Skeletal muscle tissue (tissue), 4 donors: ENCODE data around the gene CFAP43. TPM values are rescaled to one million over a fixed set of nuclear protein-coding genes. Genes with fewer than 3 reads are reported as not detected.
"Not testable (repeated sequence)": the region's sequence is repeated elsewhere in the genome, so short reads cannot be mapped to it uniquely, and the experiment has no call there.

ENCODE experiments used
- H3K27ac ChIP-seq: one replicate; pipeline ENCODE4 v1.7.0; 2013; ENCODE audit warnings: mild to moderate bottlenecking, low read depth, low read length, inconsistent platforms
- H3K27me3 ChIP-seq, 3 donors: one replicate each; pipeline ENCODE4 v1.7.0; 2013; ENCODE audit warnings: low read length in 3 of 3; ENCODE audit not compliant: control insufficient read depth in 3 of 3, insufficient read depth in 3 of 3
- H3K36me3 ChIP-seq, 3 donors: one replicate each; pipeline ENCODE4 v1.7.0; 2013; ENCODE audit warnings: low read length in 3 of 3; ENCODE audit not compliant: control insufficient read depth in 3 of 3, insufficient read depth in 3 of 3
- H3K4me1 ChIP-seq, 3 donors: one replicate each; pipeline ENCODE4 v1.7.0; 2013; ENCODE audit warnings: low read length in 3 of 3, mild to moderate bottlenecking in 3 of 3; ENCODE audit not compliant: control insufficient read depth in 3 of 3, insufficient read depth in 3 of 3
- H3K4me3 ChIP-seq, 3 donors: one replicate each; pipeline ENCODE4 v1.7.0; 2013; ENCODE audit warnings: low read length in 3 of 3
- H3K9ac ChIP-seq, 3 donors: one replicate each; pipeline ENCODE4 v1.7.0; 2013; ENCODE audit warnings: low read length in 3 of 3, mild to moderate bottlenecking in 3 of 3, moderate library complexity in 2 of 3, low read depth in 1 of 3
- H3K9me3 ChIP-seq, 3 donors: one replicate each; pipeline ENCODE4 v1.7.0; 2013; ENCODE audit warnings: low read length in 3 of 3; ENCODE audit not compliant: control insufficient read depth in 3 of 3
- total RNA-seq: library from RNA; depleted of rRNA; stranded (reverse); fragments of >200 nt; gene quantifications from one replicate; pipeline ENCODE4 v1.2.3, GENCODE V29; 2014
- donor health status: Osteomylitis.

CFAP43 gene
- total RNA-seq, 1 donor from 2014 or later, result 2.1 TPM

- no peaks in the 10 kb centered on the region for H3K9me3 ChIP-seq
- H3K4me1 ChIP-seq, result no peaks in the 10 kb centered on the region
- no peaks in the 10 kb centered on the region for H3K27me3 ChIP-seq
- H3K36me3 ChIP-seq, result no peaks in the 10 kb centered on the region
- H3K27ac ChIP-seq, result no peak overlapping the region
- no peak overlapping the region for H3K4me3 ChIP-seq
- H3K9ac ChIP-seq, result no peak overlapping the region
Measured at GRCh38 chr10:104201636-104202035, 30.5 kb downstream of the CFAP43 start.

- no peaks in the 10 kb centered on the region for H3K9me3 ChIP-seq
- no peaks in the 10 kb centered on the region for H3K36me3 ChIP-seq
- no peak overlapping the region for H3K27ac ChIP-seq
- H3K9ac ChIP-seq, result no peak overlapping the region
- no peaks in the 10 kb centered on the region for H3K4me1 ChIP-seq
- H3K4me3 ChIP-seq, result no peak overlapping the region
- H3K27me3 ChIP-seq, result no peaks in the 10 kb centered on the region
Measured at GRCh38 chr10:104199567-104199966, 32.6 kb downstream of the CFAP43 start.

- no peak overlapping the region for H3K4me3 ChIP-seq
- H3K36me3 ChIP-seq, result no peaks in the 10 kb centered on the region
- no peaks in the 10 kb centered on the region for H3K9me3 ChIP-seq
- no peak overlapping the region for H3K9ac ChIP-seq
- no peak overlapping the region for H3K27ac ChIP-seq
- H3K27me3 ChIP-seq, result peaks cover 0 to 2% (median 0%) of the 10 kb centered on the region in 3 donors
- H3K4me1 ChIP-seq, result no peaks in the 10 kb centered on the region
Measured at GRCh38 chr10:104197364-104197763, 34.8 kb downstream of the CFAP43 start.

- Histone ChIP-seq H3K4me3 (no peak overlapping the region), H3K9ac (no peak overlapping the region), H3K9me3 (no peaks in the 10 kb centered on the region), H3K36me3 (no peaks in the 10 kb centered on the region), H3K27me3 (peaks cover 0 to 2% (median 0%) of the 10 kb centered on the region in 3 donors), H3K27ac (no peak overlapping the region), H3K4me1 (no peaks in the 10 kb centered on the region)
Measured at GRCh38 chr10:104195706-104196105, 36.5 kb downstream of the CFAP43 start.

- Histone ChIP-seq H3K36me3 (no peaks in the 10 kb centered on the region), H3K4me3 (no peak overlapping the region), H3K4me1 (no peaks in the 10 kb centered on the region), H3K27me3 (peaks cover 0 to 2% (median 0%) of the 10 kb centered on the region in 3 donors), H3K9ac (no peak overlapping the region), H3K9me3 (no peaks in the 10 kb centered on the region), H3K27ac (no peak overlapping the region)
Measured at GRCh38 chr10:104193787-104194186, 38.4 kb downstream of the CFAP43 start.

GRCh38 chr10:104190695-104191094 lies 41.5 kb downstream of the CFAP43 start:
- H3K9ac ChIP-seq, result no peak overlapping the region
- H3K27me3 ChIP-seq, result peaks cover 0 to 2% (median 0%) of the 10 kb centered on the region in 3 donors
- H3K36me3 ChIP-seq, result no peaks in the 10 kb centered on the region
- no peaks in the 10 kb centered on the region for H3K4me1 ChIP-seq
- H3K4me3 ChIP-seq, result no peak overlapping the region
- H3K27ac ChIP-seq, result no peak overlapping the region
- H3K9me3 ChIP-seq, result no peaks in the 10 kb centered on the region

- Histone ChIP-seq H3K4me1 (no peaks in the 10 kb centered on the region), H3K27ac (no peak overlapping the region), H3K27me3 (peaks cover 0 to 2% (median 0%) of the 10 kb centered on the region in 3 donors), H3K36me3 (no peaks in the 10 kb centered on the region), H3K4me3 (no peak overlapping the region), H3K9ac (no peak overlapping the region), H3K9me3 (no peaks in the 10 kb centered on the region)
Measured at GRCh38 chr10:104183682-104184081, 48.5 kb downstream of the CFAP43 start.

GRCh38 chr10:104174136-104174535 lies 58.0 kb downstream of the CFAP43 start:
- not testable (repeated sequence) for H3K4me3 ChIP-seq, H3K27ac ChIP-seq, H3K9me3 ChIP-seq, H3K27me3 ChIP-seq, H3K4me1 ChIP-seq, H3K36me3 ChIP-seq, H3K9ac ChIP-seq

- H3K9ac ChIP-seq, result no peak overlapping the region
- no peaks in the 10 kb centered on the region for H3K36me3 ChIP-seq
- no peaks in the 10 kb centered on the region for H3K4me1 ChIP-seq
- H3K27me3 ChIP-seq, result peaks cover 0 to 6% (median 5%) of the 10 kb centered on the region in 3 donors
- H3K27ac ChIP-seq, result no peak overlapping the region
- H3K9me3 ChIP-seq, result no peaks in the 10 kb centered on the region
- no peak overlapping the region for H3K4me3 ChIP-seq
Measured at GRCh38 chr10:104170610-104171254, 61.4 kb downstream of the CFAP43 start.

- Histone ChIP-seq H3K4me1 (no peaks in the 10 kb centered on the region), H3K27me3 (peaks cover 0 to 7% (median 0%) of the 10 kb centered on the region in 3 donors), H3K4me3 (no peak overlapping the region), H3K9me3 (peaks cover 2 to 8% (median 6%) of the 10 kb centered on the region in 3 donors), H3K36me3 (no peaks in the 10 kb centered on the region), H3K27ac (no peak overlapping the region), H3K9ac (no peak overlapping the region)
Measured at GRCh38 chr10:104155591-104155990, 76.6 kb downstream of the CFAP43 start.
